Heart left ventricle (tissue), 16 donors: ENCODE data around the gene PASK. TPM values are rescaled to one million over a fixed set of nuclear protein-coding genes. Genes with fewer than 3 reads are reported as not detected.
"Not testable (repeated sequence)": the region's sequence is repeated elsewhere in the genome, so short reads cannot be mapped to it uniquely, and the experiment has no call there.

Experiments used
- ATAC-seq, 4 donors: fragments of 200-7000 bp; cut with Tn5 transposase; one replicate each; pipeline ENCODE4 v1.9.1; 2020 to 2022; ENCODE audit warnings: moderate library complexity in 4 of 4, mild to moderate bottlenecking in 3 of 4, moderate number of reproducible peaks in 1 of 4
- DNase-seq, 5 donors: peaks; one replicate each; pipeline ENCODE4 v3.0.0-alpha.2; 2020
- H3K27ac ChIP-seq, 12 donors: fragments of 200-600 bp; sonication (generic) in 4 of 12; one replicate each; pipeline versions ENCODE4 v1.5.0 to v1.8.0; 2016 to 2022; ENCODE audit warnings: mild to moderate bottlenecking in 2 of 12
- H3K27me3 ChIP-seq, 9 donors: fragments of 200-600 bp; sonication (generic) in 2 of 9; one replicate each; pipeline versions ENCODE4 v1.5.1 to v1.8.0; 2016 to 2022; ENCODE audit warnings: mild to moderate bottlenecking in 3 of 9
- H3K36me3 ChIP-seq, 9 donors: fragments of 200-600 bp; sonication (generic) in 2 of 9; one replicate each; pipeline versions ENCODE4 v1.5.0 to v1.8.0; 2018 to 2022; ENCODE audit warnings: mild to moderate bottlenecking in 2 of 9
- H3K4me1 ChIP-seq, 12 donors: fragments of 200-600 bp; sonication (generic) in 4 of 12; one replicate each; pipeline versions ENCODE4 v1.5.0 to v1.8.0; 2016 to 2022; ENCODE audit warnings: mild to moderate bottlenecking in 3 of 12
- H3K4me3 ChIP-seq, 12 donors: fragments of 200-600 bp; sonication (generic) in 4 of 12; one replicate each; pipeline versions ENCODE4 v1.5.0 to v1.8.0; 2017 to 2022; ENCODE audit warnings: mild to moderate bottlenecking in 9 of 12, moderate library complexity in 4 of 12
- H3K9me3 ChIP-seq, 12 donors: fragments of 200-600 bp; sonication (generic) in 4 of 12; one replicate each; pipeline versions ENCODE4 v1.5.0 to v1.8.0; 2016 to 2022; ENCODE audit warnings: mild to moderate bottlenecking in 1 of 12
- POLR2A ChIP-seq, 2 donors: fragments of 450-650 bp; IDR thresholded peaks; one replicate each; pipeline ENCODE4 v1.6.1; 2017; ENCODE audit warnings: antibody characterized with exemption in 2 of 2, mild to moderate bottlenecking in 2 of 2, moderate library complexity in 2 of 2
- WGBS, 4 donors: extraction: QIAGEN DNeasy Blood & Tissue Kit in 2 of 4; methylation state at CpG; one replicate each; pipeline versions ENCODE4 v1.1.5 to v1.1.7; 2013 to 2018; 5-methylcytosine and 5-hydroxymethylcytosine counted together
- intact Hi-C, 10 donors: fragments of 100-400 bp; cut with DNase I; formaldehyde crosslinking; loops; one replicate each; pipeline versions ENCODE4 v1.11.1 to v1.14.2; 2022
- polyA plus RNA-seq, 2 donors: library from polyadenylated mRNA; stranded (reverse); fragments of 200-250 nt; gene quantifications; one replicate each; pipeline ENCODE4 v1.2.3, GENCODE V29; 2013
- total RNA-seq, 9 donors: library from RNA; depleted of rRNA in 2 of 9; stranded (reverse); fragments of >200 nt in 2 of 9; fragmentation: NEBNext Ultra II Directional in 3 of 9; extraction: Animal tissue kit (Norgen Biotek cat#: 25700) in 3 of 9; gene quantifications; one replicate each; pipeline versions ENCODE4 v1.1.0 to v1.2.4, GENCODE V29; 2016 to 2023
- TF ChIP-seq, protein P1 (sequence below), 12 donors: fragments of 200-600 bp; sonication (generic) in 4 of 12; IDR thresholded peaks; one replicate each; pipeline versions ENCODE4 v1.5.0 to v1.8.0; 2018 to 2022; ENCODE audit warnings: antibody characterized with exemption in 12 of 12, mild to moderate bottlenecking in 5 of 12
- donor health status: ischemic (EF 13 %, LVEDD 7.1; RV severe dilation, severe dysfunction).
- donor health status: healthy with polysubstance abuse.
- donor health status: DM: no; HTN: yes; CAD: no.
- donor health status: DM: no; HTN: no; CAD: no.
- donor health status: ischemic (EF 25% LVEDD 6.9; RV normal size, moderate dysfunction).
- donor health status: ischemic (EF 25% LVEDD 5.7; RV mildly dilated, moderate dysfunction).
- donor health status: healthy.
- donor health status: DM: yes; HTN: yes; CAD: no.
- donor health status: ischemic (EF 35%, LVEDD 5.7; RV mildly dilated, moderate dysfunction).
- donor health status: nonischemic (EF 11% LVEDD 7.7; RV severe dilation, severe dysfunction).
- donor health status: DM: yes; HTN: yes; CAD: no.
- donor health status: PGD.
- donor health status: ischemic (EF 29% LVEDD 5.4; RV normal size, mild dysfunction).
- donor health status: nonischemic (EF 23%, LVEDD 6.1; RV moderate dilation, normal function).

The PASK gene
- total and polyA plus RNA-seq, 11 donors: 0.60 to 6.3 (median 1.6) TPM

DNA sequence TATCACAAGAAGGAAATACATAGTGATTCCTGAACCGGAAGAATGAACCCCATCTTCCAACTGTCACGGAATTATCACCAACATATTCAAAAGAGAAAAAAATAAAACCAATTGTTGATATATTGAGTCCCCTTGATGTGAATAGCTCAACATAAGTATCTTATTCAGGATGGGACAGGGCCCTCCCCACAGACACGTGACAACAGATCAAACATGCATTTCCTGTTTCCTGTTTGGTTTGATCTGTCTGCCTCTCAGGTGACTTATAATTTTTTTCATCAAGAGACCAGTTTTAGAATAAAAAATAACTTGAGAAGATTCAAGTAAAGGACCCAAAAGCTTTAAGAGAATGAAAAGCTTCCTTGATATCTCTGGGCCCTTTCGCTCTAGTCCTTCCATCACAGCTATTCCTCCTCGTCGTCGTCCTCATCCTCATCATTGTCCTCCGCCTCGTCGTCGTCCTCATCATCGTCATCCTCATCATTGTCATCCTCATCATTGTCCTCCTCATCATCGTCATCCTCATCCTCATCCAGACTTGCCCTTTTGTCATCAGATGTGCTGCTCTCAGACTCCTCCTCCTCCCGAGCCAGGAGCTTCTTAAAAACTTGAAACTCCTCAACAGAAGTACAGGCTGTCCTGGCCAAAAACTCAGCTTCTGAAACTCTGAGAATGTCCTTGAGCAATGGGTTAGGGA is 53.5 kb downstream of the PASK start:
- no peak overlapping the region for H3K27ac ChIP-seq
- H3K9me3 ChIP-seq: no peaks in the 10 kb centered on the region
- ATAC-seq: no peak
- H3K4me1 ChIP-seq: peaks cover 0 to 15% (median 3%) of the 10 kb centered on the region in 12 donors
- WGBS, 4 donors: 85 to 87% (median 86%) methylated on average over 14 of the region's 14 CpGs
- H3K27me3 ChIP-seq: no peaks in the 10 kb centered on the region
- no peak overlapping the region for H3K4me3 ChIP-seq
- DNase-seq: no peak
- no peak for TF ChIP-seq POLR2A (IDR thresholded peaks at IDR 0.05)
- TF ChIP-seq, protein P1, sequence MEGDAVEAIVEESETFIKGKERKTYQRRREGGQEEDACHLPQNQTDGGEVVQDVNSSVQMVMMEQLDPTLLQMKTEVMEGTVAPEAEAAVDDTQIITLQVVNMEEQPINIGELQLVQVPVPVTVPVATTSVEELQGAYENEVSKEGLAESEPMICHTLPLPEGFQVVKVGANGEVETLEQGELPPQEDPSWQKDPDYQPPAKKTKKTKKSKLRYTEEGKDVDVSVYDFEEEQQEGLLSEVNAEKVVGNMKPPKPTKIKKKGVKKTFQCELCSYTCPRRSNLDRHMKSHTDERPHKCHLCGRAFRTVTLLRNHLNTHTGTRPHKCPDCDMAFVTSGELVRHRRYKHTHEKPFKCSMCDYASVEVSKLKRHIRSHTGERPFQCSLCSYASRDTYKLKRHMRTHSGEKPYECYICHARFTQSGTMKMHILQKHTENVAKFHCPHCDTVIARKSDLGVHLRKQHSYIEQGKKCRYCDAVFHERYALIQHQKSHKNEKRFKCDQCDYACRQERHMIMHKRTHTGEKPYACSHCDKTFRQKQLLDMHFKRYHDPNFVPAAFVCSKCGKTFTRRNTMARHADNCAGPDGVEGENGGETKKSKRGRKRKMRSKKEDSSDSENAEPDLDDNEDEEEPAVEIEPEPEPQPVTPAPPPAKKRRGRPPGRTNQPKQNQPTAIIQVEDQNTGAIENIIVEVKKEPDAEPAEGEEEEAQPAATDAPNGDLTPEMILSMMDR (IDR thresholded peaks at IDR 0.05): no peak
- H3K36me3 ChIP-seq: peaks cover 0 to 95% (median 89%) of the 10 kb centered on the region in 9 donors
- intact Hi-C loops: no loop called here

DNA sequence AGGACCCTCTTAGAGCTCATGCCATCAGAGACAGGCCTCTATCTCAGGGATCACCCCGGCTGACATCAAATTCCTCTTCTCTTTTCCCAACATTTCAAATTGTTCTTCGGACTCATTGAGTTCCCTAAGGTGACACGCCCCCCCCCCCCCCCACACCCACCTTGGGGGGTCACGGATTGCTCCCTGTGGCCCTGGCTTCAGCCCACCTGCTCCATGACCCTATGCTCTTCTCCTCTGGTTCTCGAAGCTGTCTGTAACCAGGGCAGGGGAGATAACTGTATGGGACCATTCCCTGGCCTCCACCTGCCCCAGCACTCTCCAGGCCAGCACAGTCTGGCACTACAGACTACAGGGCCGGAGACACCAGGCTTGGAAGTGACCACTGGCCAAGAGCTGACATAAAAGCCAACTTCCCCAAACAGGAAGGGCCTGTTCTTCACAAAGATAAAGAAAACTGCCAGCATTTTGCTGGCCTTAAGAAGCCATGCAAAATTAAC is 54.3 kb downstream of the PASK start:
- Histone ChIP-seq H3K9me3 (no peaks in the 10 kb centered on the region), H3K36me3 (peaks cover 0 to 99% (median 95%) of the 10 kb centered on the region in 9 donors), H3K4me3 (no peak overlapping the region), H3K27ac (no peak overlapping the region), H3K4me1 (peaks cover 0 to 8% (median 0%) of the 10 kb centered on the region in 12 donors), H3K27me3 (no peaks in the 10 kb centered on the region)
- intact Hi-C loops: no loop called here
- TF ChIP-seq POLR2A (IDR thresholded peaks at IDR 0.05): no peak
- TF ChIP-seq, protein P1 (IDR thresholded peaks at IDR 0.05): no peak
- ATAC-seq (peak in 1 of 4 donors; percentile 31), DNase-seq (no peak)
- WGBS, 4 donors: 83 to 89% (median 86%) methylated on average over 5 to 6 of the region's 6 CpGs

GRCh38 chr2:241094172-241094571 is 55.1 kb downstream of the PASK start:
- Histone ChIP-seq H3K4me1 (peaks cover 0 to 8% (median 0%) of the 10 kb centered on the region in 12 donors), H3K27me3 (no peaks in the 10 kb centered on the region), H3K4me3 (no peak overlapping the region), H3K36me3 (peaks cover 0 to 100% (median 96%) of the 10 kb centered on the region in 9 donors), H3K27ac (no peak overlapping the region), H3K9me3 (no peaks in the 10 kb centered on the region)
- ATAC-seq (no peak), DNase-seq (no peak)
- WGBS, 4 donors: 86 to 94% (median 93%) methylated on average over 7 of the region's 7 CpGs
- intact Hi-C loops: no loop called here
- TF ChIP-seq, protein P1 (IDR thresholded peaks at IDR 0.05): no peak
- TF ChIP-seq POLR2A (IDR thresholded peaks at IDR 0.05): no peak

DNA sequence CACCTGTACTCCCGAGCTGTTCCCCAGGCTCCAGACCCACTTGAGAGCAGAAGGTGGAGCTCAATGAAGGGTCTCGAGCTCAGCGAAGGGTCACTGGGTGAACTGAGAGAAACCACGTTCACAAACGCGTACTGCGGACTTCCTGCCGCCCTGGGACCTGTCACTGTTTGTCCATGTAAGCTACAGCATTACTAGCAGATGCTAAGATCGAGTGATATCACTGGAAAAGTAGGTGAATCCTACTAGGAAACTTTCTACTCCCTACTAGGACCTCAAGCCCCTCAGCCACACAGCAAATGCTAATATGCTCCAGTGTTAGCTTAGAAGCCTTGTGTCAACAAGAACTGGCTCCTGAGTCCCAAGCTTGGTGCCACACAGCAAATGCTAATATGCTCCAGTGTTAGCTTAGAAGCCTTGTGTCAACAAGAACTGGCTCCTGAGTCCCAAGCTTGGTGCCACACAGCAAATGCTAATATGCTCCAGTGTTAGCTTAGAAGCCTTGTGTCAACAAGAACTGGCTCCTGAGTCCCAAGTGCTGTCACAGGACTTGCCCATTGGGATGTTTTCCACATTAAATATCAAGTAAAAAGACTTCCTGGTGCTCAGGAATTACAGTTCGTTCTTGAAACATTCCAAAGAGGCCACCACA is 56.0 kb downstream of the PASK start:
- 82 to 89% (median 87%) methylated on average over 10 of the region's 10 CpGs for WGBS, 4 donors
- ATAC-seq, DNase-seq, H3K4me3 ChIP-seq, H3K9me3 ChIP-seq, H3K4me1 ChIP-seq, intact Hi-C loops, H3K27ac ChIP-seq, H3K27me3 ChIP-seq: not testable (repeated sequence)
- H3K36me3 ChIP-seq: peaks cover 0 to 100% (median 96%) of the 10 kb centered on the region in 9 donors
